ENCODE data around the gene RGS14. TPM values are rescaled to one million over a fixed set of nuclear protein-coding genes. Genes with fewer than 3 reads are reported as not detected.

RGS14 gene
- total and polyA plus RNA-seq, 2 experiments from 2014 or later: 23.5 to 37.9 TPM

GRCh38 chr5:177378884-177379883 lies 21.5 kb downstream of the RGS14 start:
- no peak overlapping the region for H2AFZ ChIP-seq
- no peaks in the 10 kb centered on the region for H3K79me2 ChIP-seq (replicated peaks; ENCODE audit: insufficient read depth)
- TF ChIP-seq ZNF114 (CRISPR knock-in tag; IDR thresholded peaks at IDR 0.05) (no peak), POLR2AphosphoS5 (IDR thresholded peaks at IDR 0.05; ENCODE audit: low read depth) (no peak), JUNB (IDR thresholded peaks at IDR 0.05; ENCODE audit: unreplicated experiment) (no peak), CTCF (conservative IDR thresholded peaks at IDR 0.05; ENCODE audit: low read depth in 2 of 2) (no peak), CREB1 (CRISPR knock-in tag; IDR thresholded peaks at IDR 0.05; ENCODE audit: low read depth) (no peak), REST (IDR thresholded peaks at IDR 0.05; ENCODE audit: unreplicated experiment) (no peak), EZH2phosphoT487 (IDR thresholded peaks at IDR 0.05; ENCODE audit: unreplicated experiment) (no peak), EZH2 (IDR thresholded peaks at IDR 0.05; ENCODE audit: low read depth, unreplicated experiment) (no peak), NANOG (IDR thresholded peaks at IDR 0.05; ENCODE audit: borderline replicate concordance) (no peak), ZNF462 (CRISPR knock-in tag; IDR thresholded peaks at IDR 0.05) (no peak), ZNF331 (CRISPR knock-in tag; IDR thresholded peaks at IDR 0.05; ENCODE audit: low read depth) (no peak), ETS1 (IDR thresholded peaks at IDR 0.05) (no peak), STAT1 (IDR thresholded peaks at IDR 0.05; ENCODE audit: unreplicated experiment) (no peak)
- no peaks in the 10 kb centered on the region for H3K9me2 ChIP-seq (ENCODE audit: insufficient read depth)
- 0 out of 2 replicates have a peak, but pooled peaks cover 2% of the 10 kb centered on the region for H3K4me1 ChIP-seq (ENCODE audit: insufficient read depth)
- no peaks in the 10 kb centered on the region for H4K20me1 ChIP-seq (replicated peaks; ENCODE audit: insufficient read depth)
- Mint-ChIP-seq H3K4me3 (no peak overlapping the region), H3K36me3 (ENCODE audit: low read depth) (no peaks in the 10 kb centered on the region), H3K9me3 (no peaks in the 10 kb centered on the region), H3K4me1 (peaks cover 13% of the 10 kb centered on the region), H3K27me3 (ENCODE audit: insufficient read depth, low read depth, poor library complexity) (peaks cover 24% of the 10 kb centered on the region), H3K27ac (0 out of 2 replicates have a peak overlapping the region, but pooled peaks have one; percentile 14)
- no peaks in the 10 kb centered on the region for H3K36me3 ChIP-seq (ENCODE audit: insufficient read depth)
- DNase-seq (ENCODE audit: low spot score) (no peak), ATAC-seq (no peak)
- H3K27ac ChIP-seq (ENCODE audit: low read depth): no peak overlapping the region
- H3K4me2 ChIP-seq: no peak overlapping the region
- no peaks in the 10 kb centered on the region for H3K27me3 ChIP-seq (ENCODE audit: insufficient read depth)
- no peak overlapping the region for H3K4me3 ChIP-seq
- no peaks in the 10 kb centered on the region for H3F3A ChIP-seq (replicated peaks; ENCODE audit: low read depth)

All from GM23338 (cell line).